DOHH2 (cell line): Measurements from ENCODE around the gene FASTK.
"Not testable (repeated sequence)": the region's sequence is repeated elsewhere in the genome, so short reads cannot be mapped to it uniquely, and the experiment has no call there.

Experiments used
- H3F3A ChIP-seq: fragments of 200-600 bp; sonication (generic), shearing (Covaris generic); 2 replicates; pipeline ENCODE4 v1.6.0; 2016; ENCODE audit warnings: antibody characterized with exemption, mild to moderate bottlenecking; ENCODE audit not compliant: control insufficient read depth, insufficient read depth
- H3K27ac ChIP-seq: fragments of 200-600 bp; sonication (generic); 2 replicates; pipeline ENCODE4 v1.5.1; 2014; ENCODE audit warnings: low read depth, mild to moderate bottlenecking, low read length, moderate library complexity
- H3K27me3 ChIP-seq: fragments of 200-600 bp; sonication (generic); 2 replicates; pipeline ENCODE4 v1.6.1; 2014; ENCODE audit warnings: mild to moderate bottlenecking, low read length, mixed read lengths; ENCODE audit not compliant: control insufficient read depth
- H3K36me3 ChIP-seq: fragments of 200-600 bp; sonication (generic); 2 replicates; pipeline ENCODE4 v1.6.1; 2014; ENCODE audit warnings: mild to moderate bottlenecking, low read length, moderate library complexity, mixed read lengths; ENCODE audit not compliant: control insufficient read depth
- H3K4me1 ChIP-seq: fragments of 200-600 bp; sonication (generic); 2 replicates; pipeline ENCODE4 v1.6.1; 2014; ENCODE audit warnings: mild to moderate bottlenecking, low read length, mixed read lengths; ENCODE audit not compliant: control insufficient read depth
- H3K4me2 ChIP-seq: fragments of 200-600 bp; sonication (generic); 2 replicates; pipeline ENCODE4 v1.6.0; 2014; ENCODE audit warnings: mild to moderate bottlenecking, low read length, moderate library complexity
- H3K4me3 ChIP-seq: fragments of 200-600 bp; sonication (generic); 2 replicates; pipeline ENCODE4 v1.5.1; 2014; ENCODE audit warnings: mild to moderate bottlenecking, low read length, mixed read lengths
- H3K79me2 ChIP-seq: fragments of 200-600 bp; sonication (generic); 2 replicates; pipeline ENCODE4 v1.6.1; 2014; ENCODE audit warnings: mild to moderate bottlenecking, low read length, mixed read lengths; ENCODE audit not compliant: control insufficient read depth
- H3K9me2 ChIP-seq: fragments of 200-600 bp; sonication (generic); replicated peaks from 2 replicates; pipeline ENCODE4 v1.6.1; 2014; ENCODE audit warnings: mild to moderate bottlenecking, low read length, mixed read lengths; ENCODE audit not compliant: control insufficient read depth
- H3K9me3 ChIP-seq: fragments of 200-600 bp; sonication (generic); 2 replicates; pipeline ENCODE4 v1.6.1; 2014; ENCODE audit warnings: antibody characterized with exemption, low read length, mixed read lengths; ENCODE audit not compliant: control insufficient read depth, insufficient read depth
- H4K20me1 ChIP-seq: fragments of 200-600 bp; sonication (generic); 2 replicates; pipeline ENCODE4 v1.6.0; 2014; ENCODE audit warnings: low read depth, mild to moderate bottlenecking, antibody characterized with exemption, low read length, moderate library complexity; ENCODE audit not compliant: control insufficient read depth, insufficient read depth
- CTCF ChIP-seq: fragments of 200-600 bp; sonication (generic); IDR thresholded peaks from one replicate; pipeline ENCODE4 v1.5.1; 2014; ENCODE audit warnings: antibody characterized with exemption, mild to moderate bottlenecking, low read depth, low read length; ENCODE audit not compliant: poor library complexity, severe bottlenecking
- EZH2phosphoT487 ChIP-seq: fragments of 200-600 bp; sonication (generic); IDR thresholded peaks from 2 replicates; pipeline ENCODE4 v1.6.1; 2017; ENCODE audit warnings: borderline replicate concordance, mild to moderate bottlenecking, antibody characterized with exemption, low read length, moderate library complexity, mixed read lengths

FASTK gene

GRCh38 chr7:151045967-151046366 lies 34.6 kb downstream of the FASTK start:
- no peaks in the 10 kb centered on the region for H3K36me3 ChIP-seq
- H4K20me1 ChIP-seq = no peaks in the 10 kb centered on the region
- H3K79me2 ChIP-seq = no peaks in the 10 kb centered on the region
- H3F3A ChIP-seq = no peaks in the 10 kb centered on the region
- TF ChIP-seq CTCF (no peak), EZH2phosphoT487 (no peak)
- no peaks in the 10 kb centered on the region for H3K9me3 ChIP-seq
- H3K4me1 ChIP-seq = no peaks in the 10 kb centered on the region
- no peak overlapping the region for H3K4me2 ChIP-seq
- H3K27me3 ChIP-seq = peaks cover 10% of the 10 kb centered on the region; the same call in 1 of the 2 replicates
- no peak overlapping the region for H3K27ac ChIP-seq
- H3K4me3 ChIP-seq = no peak overlapping the region
- no peaks in the 10 kb centered on the region for H3K9me2 ChIP-seq

- Histone ChIP-seq H4K20me1 (no peaks in the 10 kb centered on the region), H3K27me3 (0 out of 2 replicates have a peak, but pooled peaks cover 4% of the 10 kb centered on the region), H3F3A (no peaks in the 10 kb centered on the region), H3K4me3 (no peak overlapping the region), H3K9me3 (no peaks in the 10 kb centered on the region), H3K79me2 (no peaks in the 10 kb centered on the region), H3K27ac (no peak overlapping the region), H3K9me2 (no peaks in the 10 kb centered on the region), H3K36me3 (no peaks in the 10 kb centered on the region), H3K4me1 (no peaks in the 10 kb centered on the region), H3K4me2 (no peak overlapping the region)
- TF ChIP-seq EZH2phosphoT487 = no peak
- TF ChIP-seq CTCF = no peak
Observed at GRCh38 chr7:151045262-151045661, 35.3 kb downstream of the FASTK start.

- Histone ChIP-seq H3K79me2 (no peaks in the 10 kb centered on the region), H3F3A (no peaks in the 10 kb centered on the region), H3K4me1 (no peaks in the 10 kb centered on the region), H4K20me1 (no peaks in the 10 kb centered on the region; the same call in 1 of the 2 replicates), H3K9me3 (no peaks in the 10 kb centered on the region), H3K4me2 (no peak overlapping the region), H3K27ac (no peak overlapping the region), H3K4me3 (no peak overlapping the region), H3K36me3 (no peaks in the 10 kb centered on the region), H3K27me3 (no peaks in the 10 kb centered on the region), H3K9me2 (no peaks in the 10 kb centered on the region)
- no peak for TF ChIP-seq CTCF
- no peak for TF ChIP-seq EZH2phosphoT487
Observed at GRCh38 chr7:151043959-151044358, 36.6 kb downstream of the FASTK start.

- H3K4me2 ChIP-seq, H3K4me3 ChIP-seq, H3F3A ChIP-seq, H3K79me2 ChIP-seq, H4K20me1 ChIP-seq, H3K9me3 ChIP-seq, H3K27me3 ChIP-seq, H3K9me2 ChIP-seq, H3K27ac ChIP-seq, H3K4me1 ChIP-seq, H3K36me3 ChIP-seq: not testable (repeated sequence)
Observed at GRCh38 chr7:151043449-151043848, 37.2 kb downstream of the FASTK start.
